ENCODE data around the gene ILF2. TPM values are rescaled to one million over a fixed set of nuclear protein-coding genes. Genes with fewer than 3 reads are reported as not detected.
A peak's percentile ranks its signal among the peaks of the same experiment; 100 is the strongest.

ILF2 gene
- total and polyA plus RNA-seq, 2 experiments from 2014 or later: 174 to 180 TPM

- H3K9me2 ChIP-seq (ENCODE audit: insufficient read depth): no peaks in the 10 kb centered on the region
- no peaks in the 10 kb centered on the region for H4K20me1 ChIP-seq (ENCODE audit: insufficient read depth)
- WGBS, 2 experiments (ENCODE audit: low coverage in 1 of 2, low lambda C conversion rate in 2 of 2, missing lambda C conversion rate in 2 of 2): 77 to 82% methylated on average over 3 of the region's 3 CpGs
- no peaks in the 10 kb centered on the region for H3K27me3 ChIP-seq (replicated peaks; ENCODE audit: insufficient read depth)
- no peak overlapping the region for H2AFZ ChIP-seq
- TF ChIP-seq EZH2 (IDR thresholded peaks at IDR 0.05; ENCODE audit: insufficient read depth, poor library complexity, severe bottlenecking): no peak
- no peak for TF ChIP-seq EZH2phosphoT487 (IDR thresholded peaks at IDR 0.05; ENCODE audit: insufficient read depth, low read depth)
- H3K27ac ChIP-seq: no peak overlapping the region
- H3K9me3 ChIP-seq (ENCODE audit: low read depth): no peaks in the 10 kb centered on the region
- H3K4me2 ChIP-seq (ENCODE audit: unreplicated experiment): no peak overlapping the region
- 0 out of 2 replicates have a peak, but pooled peaks cover 8% of the 10 kb centered on the region for H3K4me1 ChIP-seq (ENCODE audit: insufficient read depth)
- in situ Hi-C loops (cut with MboI): no loop called here
- H3K9ac ChIP-seq: no peak overlapping the region
- H3K4me3 ChIP-seq: no peak overlapping the region
- H3K79me2 ChIP-seq (ENCODE audit: insufficient read depth): peaks cover 94% of the 10 kb centered on the region
- DNase-seq: no peak
- peaks cover 33% of the 10 kb centered on the region for H3F3A ChIP-seq (ENCODE audit: insufficient read depth)
- peaks cover 83% of the 10 kb centered on the region for H3K36me3 ChIP-seq (ENCODE audit: low read depth)
Measured at GRCh38 chr1:153639280-153639679, 31.5 kb downstream of the ILF2 start.

GRCh38 chr1:153638261-153638660 is 32.5 kb downstream of the ILF2 start:
- TF ChIP-seq EZH2 (IDR thresholded peaks at IDR 0.05; ENCODE audit: insufficient read depth, poor library complexity, severe bottlenecking): no peak
- in situ Hi-C loops (cut with MboI): no loop called here
- Histone ChIP-seq H3K27ac (no peak overlapping the region), H3K27me3 (replicated peaks; ENCODE audit: insufficient read depth) (no peaks in the 10 kb centered on the region), H3K36me3 (ENCODE audit: low read depth) (peaks cover 73% of the 10 kb centered on the region), H3K4me2 (ENCODE audit: unreplicated experiment) (no peak overlapping the region), H3K9ac (no peak overlapping the region), H3F3A (ENCODE audit: insufficient read depth) (peaks cover 24% of the 10 kb centered on the region), H3K4me1 (ENCODE audit: insufficient read depth) (0 out of 2 replicates have a peak, but pooled peaks cover 8% of the 10 kb centered on the region), H3K4me3 (no peak overlapping the region), H3K9me2 (ENCODE audit: insufficient read depth) (no peaks in the 10 kb centered on the region), H3K9me3 (ENCODE audit: low read depth) (no peaks in the 10 kb centered on the region), H4K20me1 (ENCODE audit: insufficient read depth) (no peaks in the 10 kb centered on the region), H2AFZ (no peak overlapping the region), H3K79me2 (ENCODE audit: insufficient read depth) (peaks cover 91% of the 10 kb centered on the region)
- 90 to 93% methylated on average over 6 of the region's 6 CpGs for WGBS, 2 experiments (ENCODE audit: low coverage in 1 of 2, low lambda C conversion rate in 2 of 2, missing lambda C conversion rate in 2 of 2)
- no peak for DNase-seq

- TF ChIP-seq EZH2 (IDR thresholded peaks at IDR 0.05; ENCODE audit: insufficient read depth, poor library complexity, severe bottlenecking) (no peak), EZH2phosphoT487 (IDR thresholded peaks at IDR 0.05; ENCODE audit: insufficient read depth, low read depth) (no peak)
Measured at GRCh38 chr1:153636312-153636711, 34.5 kb downstream of the ILF2 start.

GRCh38 chr1:153635872-153636271 is 34.9 kb downstream of the ILF2 start:
- Histone ChIP-seq H3K27me3 (replicated peaks; ENCODE audit: insufficient read depth) (no peaks in the 10 kb centered on the region), H2AFZ (no peak overlapping the region), H3K4me2 (ENCODE audit: unreplicated experiment) (peak overlapping the region; percentile 92), H3K9me3 (ENCODE audit: low read depth) (no peaks in the 10 kb centered on the region), H3K79me2 (ENCODE audit: insufficient read depth) (peaks cover 69% of the 10 kb centered on the region), H3K27ac (no peak overlapping the region), H3K36me3 (ENCODE audit: low read depth) (peaks cover 49% of the 10 kb centered on the region), H4K20me1 (ENCODE audit: insufficient read depth) (no peaks in the 10 kb centered on the region), H3F3A (ENCODE audit: insufficient read depth) (peaks cover 27% of the 10 kb centered on the region; the same call in 1 of the 2 replicates), H3K4me1 (ENCODE audit: insufficient read depth) (0 out of 2 replicates have a peak, but pooled peaks cover 9% of the 10 kb centered on the region), H3K4me3 (peak overlapping the region; percentile 100), H3K9me2 (ENCODE audit: insufficient read depth) (no peaks in the 10 kb centered on the region), H3K9ac (0 out of 2 replicates have a peak overlapping the region, but pooled peaks have one; percentile 21)
- no peak for DNase-seq
- in situ Hi-C loops (cut with MboI): no loop called here
- no peak for TF ChIP-seq EZH2 (IDR thresholded peaks at IDR 0.05; ENCODE audit: insufficient read depth, poor library complexity, severe bottlenecking)
- TF ChIP-seq EZH2phosphoT487 (IDR thresholded peaks at IDR 0.05; ENCODE audit: insufficient read depth, low read depth): no peak
- 81 to 83% methylated on average over 7 of the region's 7 CpGs for WGBS, 2 experiments (ENCODE audit: low coverage in 1 of 2, low lambda C conversion rate in 2 of 2, missing lambda C conversion rate in 2 of 2)

More at GRCh38 chr1:153636312-153636711, 34.5 kb downstream of the ILF2 start:
- H3K9ac ChIP-seq: no peak overlapping the region
- H4K20me1 ChIP-seq (ENCODE audit: insufficient read depth): no peaks in the 10 kb centered on the region
- no peaks in the 10 kb centered on the region for H3K9me2 ChIP-seq (ENCODE audit: insufficient read depth)
- 96 to 98% methylated on average over 9 of the region's 9 CpGs for WGBS, 2 experiments (ENCODE audit: low coverage in 1 of 2, low lambda C conversion rate in 2 of 2, missing lambda C conversion rate in 2 of 2)
- H3K27me3 ChIP-seq (replicated peaks; ENCODE audit: insufficient read depth): no peaks in the 10 kb centered on the region
- 0 out of 2 replicates have a peak, but pooled peaks cover 8% of the 10 kb centered on the region for H3K4me1 ChIP-seq (ENCODE audit: insufficient read depth)
- H3K9me3 ChIP-seq (ENCODE audit: low read depth): no peaks in the 10 kb centered on the region
- no peak for DNase-seq
- no peak overlapping the region for H3K27ac ChIP-seq
- H3K36me3 ChIP-seq (ENCODE audit: low read depth): peaks cover 54% of the 10 kb centered on the region
- peaks cover 22% of the 10 kb centered on the region; the same call in 1 of the 2 replicates for H3F3A ChIP-seq (ENCODE audit: insufficient read depth)
- in situ Hi-C loops (cut with MboI): no loop called here
- H3K79me2 ChIP-seq (ENCODE audit: insufficient read depth): peaks cover 73% of the 10 kb centered on the region
- no peak overlapping the region for H3K4me2 ChIP-seq (ENCODE audit: unreplicated experiment)
- 0 out of 2 replicates have a peak overlapping the region, but pooled peaks have one; percentile 100 for H3K4me3 ChIP-seq
- H2AFZ ChIP-seq: no peak overlapping the region

Data from GM23248 (cell line).